Mammary epithelial cell (primary cell): ENCODE results near the gene LCORL.

Experiments
- EZH2 ChIP-seq: IDR thresholded peaks from 2 replicates; pipeline ENCODE4 v1.6.1; 2012; ENCODE audit warnings: low read length, inconsistent platforms, borderline replicate concordance
- TF ChIP-seq, protein P1 (sequence below), 2 donors: IDR thresholded peaks in 1 of 2; conservative IDR thresholded peaks in 1 of 2; 2 replicates each; pipeline ENCODE4 v1.5.1; 2011 to 2012; ENCODE audit warnings: inconsistent platforms in 2 of 2, low read length in 2 of 2, mild to moderate bottlenecking in 2 of 2, control low read depth in 1 of 2, low read depth in 1 of 2; ENCODE audit not compliant: insufficient read depth in 1 of 2; ENCODE audit errors: extremely low read depth in 1 of 2

DNA sequence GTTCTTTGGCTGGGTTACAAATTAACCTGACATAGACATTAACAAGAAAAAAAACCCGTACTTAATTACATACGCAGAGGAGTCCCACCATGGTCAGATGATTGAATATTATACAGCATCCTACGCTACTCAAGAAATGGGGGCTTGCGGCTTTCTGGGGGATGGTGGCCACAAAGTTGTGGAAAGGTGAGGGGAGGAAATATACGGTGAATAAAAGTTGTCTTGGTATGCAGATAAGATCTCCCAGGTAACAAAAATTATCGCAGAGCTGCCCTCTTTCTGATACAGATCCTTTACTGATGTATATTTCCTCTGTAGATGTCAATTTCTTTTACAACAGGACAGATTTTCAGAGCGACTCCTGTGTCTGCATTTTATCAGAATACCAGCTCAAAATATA is 211.9 kb downstream of the LCORL start:
- TF ChIP-seq, protein P1, sequence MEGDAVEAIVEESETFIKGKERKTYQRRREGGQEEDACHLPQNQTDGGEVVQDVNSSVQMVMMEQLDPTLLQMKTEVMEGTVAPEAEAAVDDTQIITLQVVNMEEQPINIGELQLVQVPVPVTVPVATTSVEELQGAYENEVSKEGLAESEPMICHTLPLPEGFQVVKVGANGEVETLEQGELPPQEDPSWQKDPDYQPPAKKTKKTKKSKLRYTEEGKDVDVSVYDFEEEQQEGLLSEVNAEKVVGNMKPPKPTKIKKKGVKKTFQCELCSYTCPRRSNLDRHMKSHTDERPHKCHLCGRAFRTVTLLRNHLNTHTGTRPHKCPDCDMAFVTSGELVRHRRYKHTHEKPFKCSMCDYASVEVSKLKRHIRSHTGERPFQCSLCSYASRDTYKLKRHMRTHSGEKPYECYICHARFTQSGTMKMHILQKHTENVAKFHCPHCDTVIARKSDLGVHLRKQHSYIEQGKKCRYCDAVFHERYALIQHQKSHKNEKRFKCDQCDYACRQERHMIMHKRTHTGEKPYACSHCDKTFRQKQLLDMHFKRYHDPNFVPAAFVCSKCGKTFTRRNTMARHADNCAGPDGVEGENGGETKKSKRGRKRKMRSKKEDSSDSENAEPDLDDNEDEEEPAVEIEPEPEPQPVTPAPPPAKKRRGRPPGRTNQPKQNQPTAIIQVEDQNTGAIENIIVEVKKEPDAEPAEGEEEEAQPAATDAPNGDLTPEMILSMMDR (conservative IDR thresholded peaks at IDR 0.05 in 1 of 2, IDR thresholded peaks at IDR 0.05 in 1 of 2; ENCODE audit: extremely low read depth in 1 of 2, insufficient read depth in 1 of 2, low read depth in 1 of 2, low read length in 2 of 2), result no peak
- TF ChIP-seq EZH2, result no peak
